ENCODE measurements around the gene EPB41L3. TPM values are rescaled to one million over a fixed set of nuclear protein-coding genes. Genes with fewer than 3 reads are reported as not detected.

The EPB41L3 gene
- total RNA-seq, 3 donors from 2014 or later, result 35.4 to 178 (median 90.5) TPM

GRCh38 chr18:5463390-5463789 is 80.4 kb downstream of the EPB41L3 start:
- Histone ChIP-seq H3K9me3 (no peaks in the 10 kb centered on the region), H3K27ac (peak overlapping the region in 1 of 2 donors; percentile 43), H3K27me3 (no peaks in the 10 kb centered on the region), H3K4me1 (no peaks in the 10 kb centered on the region), H3K4me3 (no peak overlapping the region), H3K36me3 (no peaks in the 10 kb centered on the region)
- intact Hi-C loops (cut with DNase I; ENCODE audit: low total_unique reads), result no loop called here
- TF ChIP-seq POLR2AphosphoS5 (IDR thresholded peaks at IDR 0.05), result peak in 1 of 3 donors; percentile 54
- TF ChIP-seq CTCF (IDR thresholded peaks at IDR 0.05), result no peak
- no peak for TF ChIP-seq POLR2A (IDR thresholded peaks at IDR 0.05)
- peak in 1 of 2 donors; percentile 18 for DNase-seq (ENCODE audit: low spot score in 2 of 2)

- intact Hi-C loops (cut with DNase I; ENCODE audit: low total_unique reads), result no loop called here
- Histone ChIP-seq H3K27ac (no peak overlapping the region), H3K4me1 (no peaks in the 10 kb centered on the region), H3K27me3 (no peaks in the 10 kb centered on the region), H3K4me3 (no peak overlapping the region), H3K9me3 (no peaks in the 10 kb centered on the region), H3K36me3 (no peaks in the 10 kb centered on the region)
- no peak for TF ChIP-seq POLR2AphosphoS5 (IDR thresholded peaks at IDR 0.05)
- no peak for TF ChIP-seq CTCF (IDR thresholded peaks at IDR 0.05)
- no peak for DNase-seq (ENCODE audit: low spot score in 2 of 2)
Measured at GRCh38 chr18:5462227-5462626, 81.6 kb downstream of the EPB41L3 start.

GRCh38 chr18:5461041-5461440 is 82.8 kb downstream of the EPB41L3 start:
- intact Hi-C loops (cut with DNase I; ENCODE audit: low total_unique reads), result no loop called here
- no peak for DNase-seq (ENCODE audit: low spot score in 2 of 2)
- no peak for TF ChIP-seq CTCF (IDR thresholded peaks at IDR 0.05)
- no peak for TF ChIP-seq POLR2A (IDR thresholded peaks at IDR 0.05)
- TF ChIP-seq POLR2AphosphoS5 (IDR thresholded peaks at IDR 0.05), result no peak
- Histone ChIP-seq H3K36me3 (no peaks in the 10 kb centered on the region), H3K9me3 (no peaks in the 10 kb centered on the region), H3K27me3 (no peaks in the 10 kb centered on the region), H3K4me1 (no peaks in the 10 kb centered on the region), H3K4me3 (no peak overlapping the region), H3K27ac (no peak overlapping the region)

GRCh38 chr18:5457462-5457957 is 86.3 kb downstream of the EPB41L3 start:
- Histone ChIP-seq H3K27ac (no peak overlapping the region), H3K27me3 (no peaks in the 10 kb centered on the region), H3K9me3 (no peaks in the 10 kb centered on the region), H3K36me3 (no peaks in the 10 kb centered on the region), H3K4me3 (no peak overlapping the region), H3K4me1 (no peaks in the 10 kb centered on the region)
- TF ChIP-seq POLR2A (IDR thresholded peaks at IDR 0.05) (no peak), CTCF (IDR thresholded peaks at IDR 0.05) (no peak), POLR2AphosphoS5 (IDR thresholded peaks at IDR 0.05) (no peak)
- DNase-seq (ENCODE audit: low spot score in 2 of 2), result no peak
- intact Hi-C loops (cut with DNase I; ENCODE audit: low total_unique reads), result no loop called here

GRCh38 chr18:5456577-5457461 is 87.0 kb downstream of the EPB41L3 start:
- no peak overlapping the region for H3K27ac ChIP-seq
- TF ChIP-seq CTCF (IDR thresholded peaks at IDR 0.05) (peak in 1 of 3 donors; percentile 25), POLR2A (IDR thresholded peaks at IDR 0.05) (no peak)
- intact Hi-C loops (cut with DNase I; ENCODE audit: low total_unique reads), result no loop called here

More at GRCh38 chr18:5456577-5457461, 87.0 kb downstream of the EPB41L3 start:
- no peaks in the 10 kb centered on the region for H3K27me3 ChIP-seq
- H3K9me3 ChIP-seq, result no peaks in the 10 kb centered on the region
- H3K4me1 ChIP-seq, result no peaks in the 10 kb centered on the region
- no peaks in the 10 kb centered on the region for H3K36me3 ChIP-seq
- no peak for DNase-seq (ENCODE audit: low spot score in 2 of 2)
- H3K4me3 ChIP-seq, result peak overlapping the region in 1 of 3 donors; percentile 1
